Activated naive CD8-positive, alpha-beta T cell treated with anti-CD3 and anti-CD28 coated beads, Interleukin-2, amount 50 U/mL, for 16 hours (primary cell): Measurements from ENCODE around the gene CDC42BPA.

Experiments
- DNase-seq: peaks from one replicate; pipeline ENCODE4 v3.0.0-alpha.2; 2020; ENCODE audit warnings: low read depth, low spot score

CDC42BPA gene

GRCh38 chr1:226995365-226996332 lies 322.6 kb downstream of the CDC42BPA start:
- no peak for DNase-seq

GRCh38 chr1:226994586-226995364 lies 323.5 kb downstream of the CDC42BPA start:
- DNase-seq: no peak

GRCh38 chr1:226993814-226994585 lies 324.3 kb downstream of the CDC42BPA start:
- DNase-seq: no peak

- no peak for DNase-seq
Observed at GRCh38 chr1:226991920-226992319, 326.4 kb downstream of the CDC42BPA start.

- no peak for DNase-seq
Observed at GRCh38 chr1:226990133-226990716, 328.1 kb downstream of the CDC42BPA start.

GRCh38 chr1:226989085-226989920 lies 329.0 kb downstream of the CDC42BPA start:
- no peak for DNase-seq

GRCh38 chr1:226988334-226988666 lies 330.0 kb downstream of the CDC42BPA start:
- DNase-seq: no peak

GRCh38 chr1:226987623-226988333 lies 330.5 kb downstream of the CDC42BPA start:
- DNase-seq: no peak

GRCh38 chr1:226987179-226987536 lies 331.1 kb downstream of the CDC42BPA start:
- DNase-seq: no peak

GRCh38 chr1:226986496-226987178 lies 331.7 kb downstream of the CDC42BPA start:
- DNase-seq: no peak

GRCh38 chr1:226985839-226986463 lies 332.3 kb downstream of the CDC42BPA start:
- DNase-seq: no peak

GRCh38 chr1:226985239-226985838 lies 333.0 kb downstream of the CDC42BPA start:
- no peak for DNase-seq

GRCh38 chr1:226984521-226985238 lies 333.6 kb downstream of the CDC42BPA start:
- no peak for DNase-seq

- no peak for DNase-seq
Observed at GRCh38 chr1:226983992-226984364, 334.3 kb downstream of the CDC42BPA start.

- DNase-seq: no peak
Observed at GRCh38 chr1:226983247-226983991, 334.9 kb downstream of the CDC42BPA start.

- no peak for DNase-seq
Observed at GRCh38 chr1:226982451-226983177, 335.7 kb downstream of the CDC42BPA start.

- DNase-seq: no peak
Observed at GRCh38 chr1:226981838-226982237, 336.5 kb downstream of the CDC42BPA start.
